ENCODE results near the gene R3HCC1L.

R3HCC1L gene

DNA sequence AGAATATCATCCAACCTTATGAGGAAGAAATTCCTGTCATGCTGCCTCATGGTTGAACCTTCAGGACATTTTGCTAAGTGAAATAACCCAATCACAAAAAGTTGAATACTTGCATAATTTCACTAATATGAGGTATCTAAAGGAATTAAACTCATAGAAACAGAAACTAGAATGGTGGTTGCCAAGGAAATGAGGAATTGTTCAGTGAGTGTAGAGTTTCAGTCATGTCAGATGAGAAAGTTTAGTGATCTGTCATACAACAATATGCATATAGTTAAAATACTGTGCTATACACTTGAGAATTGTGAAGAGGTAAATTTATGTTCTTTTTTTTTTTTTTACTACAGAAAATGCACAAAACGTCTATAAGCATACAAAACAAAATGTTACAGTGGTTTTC lies 60.7 kb downstream of the R3HCC1L start:
- Histone ChIP-seq H3K9me3 (ENCODE audit: control insufficient read depth in 5 of 5, low read length in 5 of 5) (peaks cover 0 to 5% (median 0%) of the 10 kb centered on the region in 5 donors), H3K4me3 (ENCODE audit: low read depth in 1 of 5, low read length in 5 of 5) (no peak overlapping the region), H3K9ac (ENCODE audit: low read length in 5 of 5) (no peak overlapping the region), H3K4me1 (ENCODE audit: control insufficient read depth in 5 of 5, insufficient read depth in 5 of 5, low read length in 5 of 5) (peaks cover 0 to 7% (median 0%) of the 10 kb centered on the region in 5 donors), H3K36me3 (ENCODE audit: control insufficient read depth in 5 of 5, insufficient read depth in 5 of 5, low read length in 5 of 5) (peaks cover 0 to 9% (median 0%) of the 10 kb centered on the region in 5 donors), H3K27me3 (ENCODE audit: control insufficient read depth in 5 of 5, insufficient read depth in 4 of 5, low read length in 5 of 5) (no peaks in the 10 kb centered on the region), H3K27ac (ENCODE audit: low read depth, low read length) (no peak overlapping the region)

DNA sequence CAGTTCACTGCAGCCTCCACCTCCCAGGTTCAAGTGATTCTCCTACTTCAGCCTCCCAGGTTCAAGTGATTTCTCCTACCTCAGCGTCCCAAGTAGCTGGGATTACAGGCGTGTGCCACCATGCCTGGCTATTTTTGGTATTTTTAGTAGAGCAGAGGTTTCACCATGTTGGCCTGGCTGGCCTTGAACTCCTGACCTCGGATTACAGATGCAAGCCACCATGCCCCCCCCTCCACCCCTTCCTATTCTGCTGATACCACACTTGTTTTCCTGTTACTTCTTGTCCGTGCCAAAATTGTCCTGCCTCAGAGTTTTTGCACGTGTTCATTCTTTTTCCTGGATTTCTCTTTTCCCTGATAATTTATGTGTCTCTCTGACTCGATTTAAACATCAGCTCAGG lies 62.5 kb downstream of the R3HCC1L start:
- Histone ChIP-seq H3K27me3 (ENCODE audit: control insufficient read depth in 5 of 5, insufficient read depth in 4 of 5, low read length in 5 of 5) (no peaks in the 10 kb centered on the region), H3K9me3 (ENCODE audit: control insufficient read depth in 5 of 5, low read length in 5 of 5) (peaks cover 0 to 3% (median 0%) of the 10 kb centered on the region in 5 donors), H3K27ac (ENCODE audit: low read depth, low read length) (no peak overlapping the region), H3K4me3 (ENCODE audit: low read depth in 1 of 5, low read length in 5 of 5) (no peak overlapping the region), H3K9ac (ENCODE audit: low read length in 5 of 5) (no peak overlapping the region), H3K4me1 (ENCODE audit: control insufficient read depth in 5 of 5, insufficient read depth in 5 of 5, low read length in 5 of 5) (peaks cover 0 to 7% (median 5%) of the 10 kb centered on the region in 5 donors), H3K36me3 (ENCODE audit: control insufficient read depth in 5 of 5, insufficient read depth in 5 of 5, low read length in 5 of 5) (peaks cover 0 to 9% (median 0%) of the 10 kb centered on the region in 5 donors)

DNA sequence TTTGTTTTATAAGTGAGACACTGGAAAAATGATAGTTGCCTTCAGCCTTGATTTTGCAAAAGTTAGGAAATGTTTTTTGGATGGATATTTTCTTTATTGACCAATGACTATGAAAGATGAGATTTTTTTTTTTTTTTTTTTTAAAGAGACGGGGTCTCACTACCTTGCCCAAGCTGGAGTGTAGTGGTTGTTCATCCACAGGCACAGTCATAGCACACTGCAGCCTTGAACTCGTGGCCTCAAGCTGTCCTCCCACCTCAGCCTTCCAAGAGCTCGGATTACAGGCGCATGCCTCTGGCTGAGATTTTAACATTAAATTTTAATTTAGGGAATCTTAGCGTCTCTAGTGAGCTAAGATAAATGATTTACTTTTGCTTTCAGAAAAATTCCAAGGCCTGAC lies 67.3 kb downstream of the R3HCC1L start:
- no peak overlapping the region for H3K9ac ChIP-seq (ENCODE audit: low read length in 5 of 5)
- H3K4me1 ChIP-seq (ENCODE audit: control insufficient read depth in 5 of 5, insufficient read depth in 5 of 5, low read length in 5 of 5), result peaks cover 0 to 7% (median 5%) of the 10 kb centered on the region in 5 donors
- no peaks in the 10 kb centered on the region for H3K27me3 ChIP-seq (ENCODE audit: control insufficient read depth in 5 of 5, insufficient read depth in 4 of 5, low read length in 5 of 5)

DNA sequence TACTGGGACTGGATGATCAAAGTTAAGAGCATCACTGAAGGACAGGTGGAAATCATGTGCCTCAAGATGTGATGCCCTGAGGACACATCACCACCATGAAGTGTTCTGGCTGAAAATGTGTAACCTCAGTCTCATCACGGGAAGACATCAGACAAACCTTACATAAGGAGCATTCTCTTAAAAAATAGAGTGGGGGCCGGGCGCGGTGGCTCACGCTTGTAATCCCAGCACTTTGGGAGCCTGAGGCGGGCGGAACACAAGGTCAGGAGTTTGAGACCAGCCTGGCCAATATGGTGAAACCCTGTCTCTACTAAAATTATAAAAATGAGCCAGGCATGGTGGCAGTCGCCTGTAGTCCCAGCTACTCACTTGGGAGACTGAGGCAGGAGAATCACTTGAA lies 67.9 kb downstream of the R3HCC1L start:
- Histone ChIP-seq H3K27ac (ENCODE audit: low read depth, low read length) (no peak overlapping the region), H3K36me3 (ENCODE audit: control insufficient read depth in 5 of 5, insufficient read depth in 5 of 5, low read length in 5 of 5) (peaks cover 0 to 2% (median 0%) of the 10 kb centered on the region in 5 donors), H3K9me3 (ENCODE audit: control insufficient read depth in 5 of 5, low read length in 5 of 5) (no peaks in the 10 kb centered on the region), H3K4me3 (ENCODE audit: low read depth in 1 of 5, low read length in 5 of 5) (no peak overlapping the region), H3K4me1 (ENCODE audit: control insufficient read depth in 5 of 5, insufficient read depth in 5 of 5, low read length in 5 of 5) (peaks cover 0 to 7% (median 0%) of the 10 kb centered on the region in 5 donors), H3K9ac (ENCODE audit: low read length in 5 of 5) (no peak overlapping the region), H3K27me3 (ENCODE audit: control insufficient read depth in 5 of 5, insufficient read depth in 4 of 5, low read length in 5 of 5) (no peaks in the 10 kb centered on the region)

More for the DNA sequence above, 67.3 kb downstream of the R3HCC1L start:
- no peak overlapping the region for H3K4me3 ChIP-seq (ENCODE audit: low read depth in 1 of 5, low read length in 5 of 5)
- peaks cover 0 to 2% (median 0%) of the 10 kb centered on the region in 5 donors for H3K36me3 ChIP-seq (ENCODE audit: control insufficient read depth in 5 of 5, insufficient read depth in 5 of 5, low read length in 5 of 5)
- H3K27ac ChIP-seq (ENCODE audit: low read depth, low read length), result no peak overlapping the region
- no peaks in the 10 kb centered on the region for H3K9me3 ChIP-seq (ENCODE audit: control insufficient read depth in 5 of 5, low read length in 5 of 5)

DNA sequence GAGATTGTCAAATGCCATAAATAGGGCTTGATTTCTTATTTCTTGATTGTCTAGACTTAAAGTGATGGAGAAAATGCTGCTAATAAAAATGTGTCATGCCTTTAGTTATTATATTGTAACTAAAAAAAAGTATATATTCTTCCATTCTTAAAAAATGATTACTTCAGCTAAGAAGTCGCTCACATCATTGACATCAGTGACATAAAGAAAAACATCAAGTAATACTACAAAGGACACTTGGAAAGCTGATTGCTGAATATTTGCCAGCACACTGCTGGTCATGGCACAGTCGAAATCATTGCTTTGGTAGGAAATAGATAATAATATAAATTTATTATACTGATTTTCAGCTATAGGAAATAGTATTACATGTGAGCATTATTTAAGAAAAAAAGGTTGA lies 70.9 kb downstream of the R3HCC1L start:
- no peak overlapping the region for H3K4me3 ChIP-seq (ENCODE audit: low read depth in 1 of 5, low read length in 5 of 5)

DNA sequence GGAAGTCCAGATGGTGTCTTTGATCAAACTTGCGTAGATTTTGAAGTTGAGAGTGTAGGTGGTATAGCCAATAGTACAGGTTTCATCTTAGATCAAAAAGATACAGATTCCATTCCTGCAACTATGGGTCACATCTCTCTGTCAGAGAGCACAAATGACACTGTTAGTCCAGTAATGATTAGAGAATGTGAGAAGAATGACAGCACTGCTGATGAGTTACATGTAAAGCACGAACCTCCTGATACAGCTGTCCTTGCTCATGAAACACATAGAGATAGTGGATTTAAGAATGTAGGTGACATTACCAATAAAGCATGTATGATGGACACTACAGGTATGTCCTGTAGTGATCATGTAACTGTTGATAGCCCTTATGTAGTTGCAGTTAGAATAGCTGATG lies 74.5 kb downstream of the R3HCC1L start:
- Histone ChIP-seq H3K9ac (ENCODE audit: low read length in 5 of 5) (no peak overlapping the region), H3K4me3 (ENCODE audit: low read depth in 1 of 5, low read length in 5 of 5) (no peak overlapping the region), H3K36me3 (ENCODE audit: control insufficient read depth in 5 of 5, insufficient read depth in 5 of 5, low read length in 5 of 5) (peaks cover 17 to 33% (median 20%) of the 10 kb centered on the region in 5 donors), H3K9me3 (ENCODE audit: control insufficient read depth in 5 of 5, low read length in 5 of 5) (no peaks in the 10 kb centered on the region), H3K27me3 (ENCODE audit: control insufficient read depth in 5 of 5, insufficient read depth in 4 of 5, low read length in 5 of 5) (no peaks in the 10 kb centered on the region), H3K4me1 (ENCODE audit: control insufficient read depth in 5 of 5, insufficient read depth in 5 of 5, low read length in 5 of 5) (no peaks in the 10 kb centered on the region), H3K27ac (ENCODE audit: low read depth, low read length) (no peak overlapping the region)

More for the DNA sequence above, 70.9 kb downstream of the R3HCC1L start:
- Histone ChIP-seq H3K4me1 (ENCODE audit: control insufficient read depth in 5 of 5, insufficient read depth in 5 of 5, low read length in 5 of 5) (peaks cover 0 to 7% (median 0%) of the 10 kb centered on the region in 5 donors), H3K27ac (ENCODE audit: low read depth, low read length) (no peak overlapping the region), H3K9ac (ENCODE audit: low read length in 5 of 5) (no peak overlapping the region), H3K9me3 (ENCODE audit: control insufficient read depth in 5 of 5, low read length in 5 of 5) (no peaks in the 10 kb centered on the region), H3K36me3 (ENCODE audit: control insufficient read depth in 5 of 5, insufficient read depth in 5 of 5, low read length in 5 of 5) (peaks cover 17 to 23% (median 20%) of the 10 kb centered on the region in 5 donors), H3K27me3 (ENCODE audit: control insufficient read depth in 5 of 5, insufficient read depth in 4 of 5, low read length in 5 of 5) (no peaks in the 10 kb centered on the region)

DNA sequence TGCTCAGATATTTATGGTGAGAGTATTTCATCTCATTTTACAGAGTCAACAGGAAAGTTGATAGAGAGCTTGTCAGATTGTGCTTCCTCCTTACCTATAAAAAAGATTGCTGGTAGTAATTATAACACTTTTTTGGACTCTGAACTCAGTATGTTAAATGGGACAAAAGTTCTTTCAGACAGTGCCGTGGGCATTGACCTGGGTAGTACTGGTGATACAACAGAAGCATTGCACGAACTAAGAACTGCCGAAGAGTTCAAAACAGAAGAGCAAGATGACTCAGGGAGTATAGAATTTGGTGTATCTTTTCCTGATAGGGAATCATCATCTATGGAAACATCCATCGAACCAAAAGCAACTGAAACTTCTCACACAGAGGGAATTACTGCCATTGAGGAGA lies 75.0 kb downstream of the R3HCC1L start:
- H3K4me3 ChIP-seq (ENCODE audit: low read depth in 1 of 5, low read length in 5 of 5), result no peak overlapping the region
- H3K4me1 ChIP-seq (ENCODE audit: control insufficient read depth in 5 of 5, insufficient read depth in 5 of 5, low read length in 5 of 5), result no peaks in the 10 kb centered on the region
- no peak overlapping the region for H3K27ac ChIP-seq (ENCODE audit: low read depth, low read length)
- H3K27me3 ChIP-seq (ENCODE audit: control insufficient read depth in 5 of 5, insufficient read depth in 4 of 5, low read length in 5 of 5), result no peaks in the 10 kb centered on the region
- no peak overlapping the region for H3K9ac ChIP-seq (ENCODE audit: low read length in 5 of 5)
- no peaks in the 10 kb centered on the region for H3K9me3 ChIP-seq (ENCODE audit: control insufficient read depth in 5 of 5, low read length in 5 of 5)
- H3K36me3 ChIP-seq (ENCODE audit: control insufficient read depth in 5 of 5, insufficient read depth in 5 of 5, low read length in 5 of 5), result peaks cover 17 to 33% (median 20%) of the 10 kb centered on the region in 5 donors

DNA sequence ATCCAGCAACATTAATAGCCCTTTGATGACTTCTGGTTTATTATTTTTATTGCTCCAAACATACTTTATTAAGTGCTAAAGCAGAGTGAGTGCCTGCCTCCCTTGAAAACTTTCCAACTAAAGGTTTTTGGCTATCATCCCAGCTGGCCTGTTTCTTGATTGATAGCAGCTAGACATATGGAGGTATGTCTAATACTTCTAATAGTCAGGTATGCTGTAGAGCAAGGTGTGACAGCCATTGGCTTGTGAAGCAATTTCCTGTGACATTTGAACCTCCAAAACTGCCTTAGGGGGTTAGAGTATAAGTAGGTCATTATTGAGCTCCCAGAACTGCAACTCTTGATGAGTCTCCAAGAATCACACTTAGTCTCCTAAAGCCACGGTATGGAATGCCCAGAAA lies 77.7 kb downstream of the R3HCC1L start:
- Histone ChIP-seq H3K27ac (ENCODE audit: low read depth, low read length) (no peak overlapping the region), H3K9me3 (ENCODE audit: control insufficient read depth in 5 of 5, low read length in 5 of 5) (peaks cover 0 to 4% (median 3%) of the 10 kb centered on the region in 5 donors)

DNA sequence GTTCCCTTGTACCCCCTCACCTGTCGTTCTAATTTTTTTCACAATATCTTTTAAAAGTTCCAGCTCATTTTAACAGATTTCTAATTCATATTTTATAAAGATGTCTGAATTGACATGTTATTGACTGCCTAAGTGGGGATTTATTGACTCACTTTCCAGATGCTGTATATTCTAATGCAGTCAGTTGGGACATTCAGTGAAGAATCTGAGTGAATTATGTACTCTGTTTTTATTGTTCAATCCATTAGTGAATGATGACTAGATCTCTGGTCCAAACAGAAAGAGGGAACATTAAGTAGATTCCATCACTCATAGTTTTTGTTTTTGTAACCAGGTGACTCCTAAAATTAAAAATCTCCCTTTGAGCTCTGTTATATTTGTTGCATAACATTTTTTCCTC lies 79.3 kb downstream of the R3HCC1L start:
- Histone ChIP-seq H3K4me1 (ENCODE audit: control insufficient read depth in 5 of 5, insufficient read depth in 5 of 5, low read length in 5 of 5) (no peaks in the 10 kb centered on the region), H3K27ac (ENCODE audit: low read depth, low read length) (no peak overlapping the region)

More for the DNA sequence above, 77.7 kb downstream of the R3HCC1L start:
- no peaks in the 10 kb centered on the region for H3K4me1 ChIP-seq (ENCODE audit: control insufficient read depth in 5 of 5, insufficient read depth in 5 of 5, low read length in 5 of 5)
- H3K9ac ChIP-seq (ENCODE audit: low read length in 5 of 5), result no peak overlapping the region
- no peaks in the 10 kb centered on the region for H3K27me3 ChIP-seq (ENCODE audit: control insufficient read depth in 5 of 5, insufficient read depth in 4 of 5, low read length in 5 of 5)
- H3K36me3 ChIP-seq (ENCODE audit: control insufficient read depth in 5 of 5, insufficient read depth in 5 of 5, low read length in 5 of 5), result peaks cover 17 to 33% (median 20%) of the 10 kb centered on the region in 5 donors
- H3K4me3 ChIP-seq (ENCODE audit: low read depth in 1 of 5, low read length in 5 of 5), result no peak overlapping the region

DNA sequence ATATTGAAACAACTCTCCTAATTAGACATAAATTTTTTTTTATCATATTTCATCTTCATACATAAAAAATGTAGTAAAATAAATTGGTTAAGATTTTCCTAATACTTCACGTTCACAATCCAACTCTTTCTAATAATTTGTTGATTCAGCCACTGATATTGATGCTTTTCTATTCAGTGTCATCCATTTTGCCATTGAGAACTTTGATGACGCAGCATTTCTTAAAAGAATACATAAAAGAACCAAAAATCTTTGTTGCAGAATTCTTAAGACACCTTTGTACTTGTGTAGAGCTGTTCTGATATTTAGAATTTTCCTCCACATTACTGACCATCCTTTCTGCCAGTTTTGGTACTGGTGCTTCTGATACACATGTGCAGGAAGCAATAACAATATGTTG lies 80.9 kb downstream of the R3HCC1L start:
- no peak overlapping the region for H3K4me3 ChIP-seq (ENCODE audit: low read depth in 1 of 5, low read length in 5 of 5)
- peaks cover 0 to 22% (median 15%) of the 10 kb centered on the region in 5 donors for H3K9me3 ChIP-seq (ENCODE audit: control insufficient read depth in 5 of 5, low read length in 5 of 5)
- H3K9ac ChIP-seq (ENCODE audit: low read length in 5 of 5), result no peak overlapping the region
- peaks cover 0 to 14% (median 0%) of the 10 kb centered on the region in 5 donors for H3K36me3 ChIP-seq (ENCODE audit: control insufficient read depth in 5 of 5, insufficient read depth in 5 of 5, low read length in 5 of 5)
- H3K4me1 ChIP-seq (ENCODE audit: control insufficient read depth in 5 of 5, insufficient read depth in 5 of 5, low read length in 5 of 5), result no peaks in the 10 kb centered on the region
- H3K27ac ChIP-seq (ENCODE audit: low read depth, low read length), result no peak overlapping the region
- H3K27me3 ChIP-seq (ENCODE audit: control insufficient read depth in 5 of 5, insufficient read depth in 4 of 5, low read length in 5 of 5), result no peaks in the 10 kb centered on the region

More for the DNA sequence above, 79.3 kb downstream of the R3HCC1L start:
- H3K9ac ChIP-seq (ENCODE audit: low read length in 5 of 5), result no peak overlapping the region
- H3K36me3 ChIP-seq (ENCODE audit: control insufficient read depth in 5 of 5, insufficient read depth in 5 of 5, low read length in 5 of 5), result peaks cover 9 to 24% (median 10%) of the 10 kb centered on the region in 5 donors
- H3K4me3 ChIP-seq (ENCODE audit: low read depth in 1 of 5, low read length in 5 of 5), result no peak overlapping the region
- peaks cover 0 to 13% (median 6%) of the 10 kb centered on the region in 5 donors for H3K9me3 ChIP-seq (ENCODE audit: control insufficient read depth in 5 of 5, low read length in 5 of 5)
- no peaks in the 10 kb centered on the region for H3K27me3 ChIP-seq (ENCODE audit: control insufficient read depth in 5 of 5, insufficient read depth in 4 of 5, low read length in 5 of 5)

Measured in subcutaneous abdominal adipose tissue (tissue), 5 donors.